ENCODE results near the gene NUCKS1.

GRCh38 chr1:205714190-205714905, 35.6 kb downstream of the NUCKS1 start:
- TF ChIP-seq POLR2A (IDR thresholded peaks at IDR 0.05) (no peak), POLR2AphosphoS5 (IDR thresholded peaks at IDR 0.05) (peak in 1 of 3 donors; percentile 44)

Measured in spleen (tissue), 3 donors.